ENCODE measurements around the gene FAM221B.

The FAM221B gene, protein sequence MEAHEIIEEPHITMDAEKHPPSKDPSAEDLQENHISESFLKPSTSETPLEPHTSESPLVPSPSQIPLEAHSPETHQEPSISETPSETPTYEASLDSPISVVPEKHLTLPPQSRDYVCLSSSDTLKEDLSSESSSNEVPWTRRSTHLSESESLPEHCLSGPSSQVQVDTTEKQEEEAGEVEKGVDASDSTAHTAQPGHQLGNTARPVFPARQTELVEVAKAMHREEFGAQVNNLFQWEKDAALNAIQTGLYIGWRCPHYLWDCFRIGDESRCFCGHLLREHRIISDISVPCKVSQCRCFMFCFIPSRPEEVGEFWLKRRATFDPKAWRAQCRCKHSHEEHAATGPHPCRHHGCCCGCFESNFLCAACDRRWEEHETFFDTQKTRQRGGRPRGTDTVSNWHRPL

DNA sequence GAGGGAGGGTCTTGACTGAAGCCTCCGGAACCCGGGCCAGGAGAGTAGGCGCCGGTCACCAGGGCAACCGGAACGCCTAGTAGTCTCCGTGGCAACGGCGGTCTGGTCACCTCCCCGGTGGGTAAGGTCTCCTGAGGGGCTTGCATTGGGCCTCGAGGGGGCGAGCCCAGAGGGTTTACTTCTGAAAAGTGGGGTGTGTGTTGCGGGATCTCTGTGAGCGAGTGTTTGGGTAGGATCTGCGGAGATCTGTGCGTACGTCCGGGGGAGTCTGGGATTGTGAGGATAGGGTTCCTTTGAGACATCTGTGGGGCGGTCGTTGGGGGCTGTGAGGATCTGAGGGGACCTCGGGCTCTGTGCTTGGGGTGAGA, at the start of gene FAM221B:
TSS of gene FAM221B (minus strand) at position 17 of the 368 bp plus-strand sequence. CDS start 2,571 bp downstream, outside the sequence.
- DNase-seq, result no peak

DNA sequence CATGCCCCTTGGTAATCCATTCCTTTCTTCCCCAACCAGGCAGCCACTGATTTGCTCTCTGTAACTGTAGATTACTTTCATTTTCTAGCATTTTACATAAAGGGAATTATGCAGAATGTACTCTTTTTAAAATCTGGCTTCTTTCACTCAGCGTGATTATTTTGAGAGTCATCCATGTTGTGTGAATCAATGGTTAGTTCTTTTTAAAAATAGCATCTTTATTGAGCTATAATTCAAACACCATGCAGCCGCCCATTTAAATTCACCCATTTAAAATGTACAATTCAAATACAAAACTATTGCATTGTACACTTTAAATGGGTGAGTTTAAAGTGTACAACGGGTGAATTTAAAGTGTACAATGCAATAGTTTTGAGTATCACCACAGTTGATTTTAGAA, 44.0 kb upstream of the FAM221B start:
- no peak for DNase-seq

DNA sequence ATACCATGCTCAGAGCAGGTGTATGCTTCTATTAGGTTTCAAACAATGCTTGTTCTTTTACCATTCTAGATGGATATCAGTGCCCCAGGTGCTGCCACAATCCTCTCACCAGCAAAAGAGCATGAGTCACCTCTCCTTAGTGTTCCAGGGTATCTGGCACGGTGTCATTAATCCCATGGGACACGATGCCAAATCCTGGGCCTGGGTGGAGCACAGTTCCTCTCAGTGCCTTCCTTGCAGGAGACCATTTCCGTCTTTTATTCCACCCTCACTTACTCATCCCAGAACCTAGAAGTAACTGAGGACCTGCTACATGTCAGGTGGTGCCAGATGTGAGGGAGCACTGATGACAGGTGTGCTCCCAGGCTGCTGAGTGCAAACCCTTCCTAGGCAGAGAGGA, 43.0 kb upstream of the FAM221B start:
- DNase-seq, result no peak

DNA sequence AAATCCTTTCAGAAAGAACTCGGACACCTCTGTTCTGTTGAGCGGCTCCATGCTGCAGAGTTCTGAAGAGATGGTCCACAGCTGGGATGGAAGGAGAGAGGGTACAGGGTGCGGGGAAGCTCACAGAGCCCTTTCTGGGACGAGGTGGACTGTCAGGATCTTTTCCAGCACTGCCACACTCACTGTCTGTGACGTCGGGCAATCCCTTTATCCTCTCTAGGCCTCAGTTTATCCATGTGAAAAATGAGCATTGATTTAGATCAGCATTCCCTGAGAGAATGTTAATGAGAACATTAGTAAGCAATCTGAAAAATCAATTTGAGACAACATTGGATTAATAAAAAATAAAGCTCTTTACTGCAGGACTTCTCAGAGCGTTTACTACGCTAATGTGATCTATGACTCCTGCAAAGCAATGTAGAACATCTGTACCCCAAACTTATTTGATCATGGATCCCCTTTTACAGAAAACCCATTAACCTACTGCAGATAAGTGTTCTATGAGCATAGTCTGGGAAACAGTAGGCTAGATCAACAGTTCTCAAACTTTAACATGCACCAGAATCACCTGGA, 41.9 kb upstream of the FAM221B start, which contains the start of gene OR13J1:
TSS of gene OR13J1 (minus strand) at position 51 of the 573 bp plus-strand sequence. CDS start at position 51, 0 bp downstream.
- DNase-seq, result no peak

DNA sequence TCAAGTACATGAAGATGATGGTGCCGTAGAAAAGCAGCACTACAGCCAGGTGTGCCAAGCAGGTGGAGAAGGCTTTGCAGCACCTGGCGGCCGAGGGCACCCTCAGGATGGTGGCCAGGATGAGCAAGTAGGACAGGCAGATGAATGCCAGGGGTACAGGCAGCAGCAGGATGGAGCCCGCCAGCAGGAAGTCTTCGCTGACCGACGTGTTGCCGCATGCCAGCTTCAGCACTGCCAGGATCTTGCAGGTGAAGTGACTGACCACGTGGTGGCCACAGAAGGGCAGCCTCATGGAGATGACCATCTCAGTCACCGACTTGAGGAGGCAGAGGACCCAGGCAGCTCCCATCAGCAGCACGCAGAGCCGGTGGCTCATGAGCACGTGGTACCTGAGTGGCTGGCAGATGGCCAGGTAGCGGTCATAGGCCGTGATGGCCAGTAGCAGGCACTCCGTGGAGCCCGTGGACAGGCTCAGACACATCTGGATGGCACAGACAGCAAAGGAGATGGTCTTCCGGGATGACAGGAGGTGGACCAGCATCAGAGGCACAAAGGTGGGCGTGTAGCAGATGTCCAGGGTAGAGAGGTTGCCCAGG, 41.2 kb upstream of the FAM221B start:
- DNase-seq, result no peak

DNA sequence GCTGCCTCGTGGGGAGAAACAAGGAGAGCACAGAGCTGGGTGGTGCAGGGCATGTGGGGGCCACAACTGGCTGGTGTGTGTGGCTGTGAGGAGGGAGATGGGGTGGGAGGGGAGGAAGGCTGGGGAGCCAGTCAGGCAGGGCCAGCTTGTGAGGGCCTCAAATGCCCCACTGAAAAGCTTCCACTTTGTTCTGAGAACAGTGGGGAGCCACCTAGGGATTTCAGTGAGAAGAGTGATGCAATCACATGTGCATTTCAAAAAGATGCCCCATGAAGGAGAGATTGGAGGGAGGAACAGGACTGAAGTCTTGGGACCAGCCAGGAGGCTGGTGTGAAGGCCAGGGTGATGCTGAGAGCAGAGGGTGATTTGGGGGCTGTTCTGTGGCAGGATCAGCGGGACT, 40.4 kb upstream of the FAM221B start:
- no peak for DNase-seq

DNA sequence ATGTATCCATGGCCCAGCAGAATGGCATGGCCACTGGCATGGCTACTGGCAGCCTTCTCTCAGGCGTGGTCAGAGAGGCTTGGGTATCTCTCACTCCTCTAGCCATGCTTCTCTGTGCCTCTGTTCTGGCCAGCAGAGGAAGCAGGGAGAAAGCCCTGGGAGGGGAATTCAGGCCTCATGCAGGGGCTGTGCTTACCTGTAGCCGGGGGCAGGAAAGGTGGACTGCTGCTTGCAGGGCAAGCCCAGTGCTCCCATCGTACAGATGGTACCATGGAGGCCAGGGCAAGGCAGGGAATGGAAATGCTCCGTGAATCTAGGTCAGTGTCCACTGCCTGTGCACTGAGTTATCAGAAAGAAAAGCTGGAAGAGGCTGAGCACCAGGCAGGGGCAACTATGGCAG, 39.0 kb upstream of the FAM221B start:
- no peak for DNase-seq

DNA sequence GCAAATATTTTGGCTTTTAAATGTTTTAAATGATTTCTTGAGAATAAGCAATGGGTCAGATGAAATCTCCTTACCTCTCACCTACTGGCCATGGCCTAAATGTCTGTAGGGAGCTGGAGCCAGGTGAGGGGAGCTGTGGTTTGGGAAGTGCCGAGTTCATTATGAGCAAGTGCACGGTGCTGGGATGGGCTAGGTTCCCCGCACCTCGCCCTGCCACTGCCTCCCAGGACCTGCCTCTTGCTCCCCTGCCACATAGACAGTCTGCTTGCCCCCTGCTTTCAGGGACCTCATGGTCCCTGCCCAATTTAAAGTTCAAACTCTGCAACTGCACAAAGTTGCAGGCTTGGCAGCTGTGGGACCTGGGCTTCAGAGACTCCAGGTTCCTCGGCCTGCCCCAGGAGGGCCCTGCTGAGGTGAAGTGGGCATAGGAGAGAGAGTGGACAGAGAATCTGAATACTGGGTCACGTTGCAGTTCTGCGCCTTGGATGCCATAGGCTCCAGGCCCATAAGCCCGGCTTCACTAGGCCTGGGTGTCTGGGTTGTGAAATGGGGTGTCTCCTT, 36.2 kb upstream of the FAM221B start:
- DNase-seq, result no peak

DNA sequence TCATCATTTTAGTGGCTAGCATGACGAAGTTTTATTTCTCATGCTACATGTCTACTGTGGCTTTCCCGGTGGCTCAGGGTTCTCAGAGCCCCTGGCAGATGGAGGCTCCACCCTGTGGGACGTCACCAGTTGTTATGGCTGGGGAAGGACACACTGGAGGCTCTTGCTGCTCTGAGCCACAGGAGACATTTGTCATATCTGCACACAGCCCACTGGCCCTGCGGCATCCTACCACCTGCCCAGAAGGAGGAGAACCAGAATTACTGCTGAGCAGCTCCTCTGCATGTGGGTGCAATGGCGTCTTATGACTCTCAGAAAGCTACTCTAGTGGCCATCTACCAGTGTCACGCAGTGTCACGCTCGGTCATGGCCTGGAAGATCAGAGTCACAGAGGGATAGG, 35.1 kb upstream of the FAM221B start:
- DNase-seq, result no peak

DNA sequence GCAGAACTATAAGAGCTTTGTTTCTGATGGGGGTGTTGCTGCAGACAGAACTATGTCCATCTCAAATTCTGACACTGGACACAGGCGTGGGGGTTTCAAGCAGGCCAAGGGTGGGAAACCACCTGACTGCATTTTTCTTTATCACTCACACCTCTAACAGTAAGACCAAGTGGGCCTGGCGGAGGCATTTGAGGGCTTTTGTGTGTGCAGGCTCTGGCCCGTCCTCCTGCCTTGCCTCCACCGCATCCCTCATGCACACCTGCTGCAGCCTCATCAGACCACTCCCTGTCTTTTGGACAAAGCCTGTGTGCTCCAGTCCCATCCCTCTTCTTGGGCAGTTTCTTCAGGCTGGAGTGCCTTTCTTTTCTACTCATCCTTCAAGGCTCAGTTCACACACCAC, 33.8 kb upstream of the FAM221B start:
- no peak for DNase-seq

DNA sequence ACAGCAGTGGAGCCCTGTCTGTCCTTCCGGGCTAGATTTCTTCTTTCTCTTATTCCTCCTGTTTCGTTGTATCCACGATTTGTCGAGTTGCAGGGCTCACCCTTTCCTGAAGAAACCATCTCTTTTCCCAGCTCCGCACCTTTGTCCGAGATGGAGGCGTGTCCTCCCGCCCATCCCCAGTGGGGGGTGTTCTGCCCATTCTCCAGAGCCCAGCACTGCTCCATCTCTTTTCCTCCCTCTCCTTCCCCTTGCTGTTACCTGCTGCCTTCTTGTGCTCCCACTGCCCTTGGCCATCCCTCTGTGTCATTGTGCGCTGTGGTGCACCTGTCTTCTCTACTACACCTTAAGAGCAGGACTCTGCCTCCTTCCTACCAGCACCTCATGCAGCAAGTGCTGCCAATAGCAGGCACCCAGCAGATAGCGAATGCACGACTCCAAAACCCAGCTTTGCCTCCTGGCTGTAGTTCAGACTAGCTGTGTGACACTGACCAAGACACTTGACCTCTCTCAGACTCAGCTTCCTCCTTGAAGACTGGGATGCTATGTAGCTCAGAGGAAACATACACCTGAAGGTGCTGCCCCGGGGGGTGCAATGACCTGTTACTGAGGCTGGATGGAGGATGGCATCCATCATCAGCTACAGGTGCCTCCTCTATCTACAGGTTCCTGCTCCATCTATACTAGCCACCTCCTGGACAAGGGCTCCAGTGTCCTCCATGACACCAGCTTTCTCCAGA, 32.8 kb upstream of the FAM221B start:
- no peak for DNase-seq

DNA sequence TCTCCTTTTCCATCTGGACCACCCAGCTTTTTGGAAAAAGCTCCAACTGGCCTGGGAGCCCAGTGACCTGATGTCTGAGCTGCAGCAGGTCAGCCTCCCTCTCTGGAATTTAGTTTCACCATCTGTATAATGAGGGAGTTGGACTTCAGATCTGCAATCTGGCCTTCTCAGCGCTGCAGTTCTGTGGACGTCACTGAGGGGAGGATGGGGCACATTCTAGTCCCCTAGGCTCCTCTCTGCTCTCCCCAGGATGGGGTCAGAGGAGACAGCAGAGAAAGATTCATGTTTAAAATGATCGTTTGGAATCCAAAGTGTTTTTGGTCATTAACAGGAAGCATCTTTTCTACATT, 31.4 kb upstream of the FAM221B start:
- no peak for DNase-seq

DNA sequence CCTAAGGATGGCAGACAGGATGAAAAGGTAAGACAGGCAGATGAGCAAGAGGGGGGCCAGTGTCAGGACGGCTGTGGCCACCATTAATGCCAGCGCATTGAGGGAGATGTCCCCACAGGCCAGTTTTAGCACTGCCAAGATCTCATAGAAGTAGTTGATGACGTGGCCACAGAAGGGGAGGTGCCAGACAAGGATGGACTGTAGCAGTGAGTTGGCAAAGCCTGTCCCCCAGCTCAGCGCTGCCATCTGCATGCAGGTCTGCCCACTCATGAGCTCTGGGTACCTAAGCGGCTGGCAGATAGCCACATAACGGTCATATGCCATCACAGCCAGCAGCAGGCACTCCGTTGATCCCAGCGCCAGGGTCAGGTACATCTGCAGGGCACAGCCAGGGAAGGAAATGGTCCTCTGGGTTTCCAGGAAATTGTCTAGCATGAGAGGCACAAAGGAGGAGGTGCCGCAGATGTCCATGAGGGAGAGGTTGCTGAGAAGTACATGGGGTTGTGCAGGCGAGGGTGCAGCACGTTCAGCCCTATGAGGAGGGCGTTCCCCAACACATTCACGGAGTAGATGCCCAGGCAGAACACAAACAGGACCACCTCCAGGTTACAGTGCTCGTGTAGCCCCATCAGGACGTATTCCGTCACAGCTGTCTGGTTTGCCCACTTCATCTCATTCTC, 30.9 kb upstream of the FAM221B start:
- DNase-seq, result no peak

DNA sequence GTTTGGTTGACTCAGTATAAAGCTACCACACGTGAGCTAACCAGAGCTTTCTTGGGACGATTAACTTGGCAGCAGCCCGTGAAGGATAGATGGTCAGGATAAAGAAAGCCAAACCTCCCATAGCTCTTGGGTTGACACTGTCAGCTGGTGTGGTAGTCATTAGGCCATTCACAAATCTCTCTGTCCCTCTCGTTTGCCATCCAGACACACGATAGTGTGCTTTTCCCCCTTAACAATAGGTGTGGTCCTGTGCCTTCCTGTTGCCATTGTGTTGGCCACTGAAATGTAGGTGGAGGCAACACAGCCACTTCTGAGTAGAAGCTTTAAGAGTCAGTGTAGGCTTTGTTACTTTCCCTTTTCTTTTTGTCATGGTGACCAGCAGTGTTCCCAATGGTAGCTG, 29.9 kb upstream of the FAM221B start:
- DNase-seq, result no peak

DNA sequence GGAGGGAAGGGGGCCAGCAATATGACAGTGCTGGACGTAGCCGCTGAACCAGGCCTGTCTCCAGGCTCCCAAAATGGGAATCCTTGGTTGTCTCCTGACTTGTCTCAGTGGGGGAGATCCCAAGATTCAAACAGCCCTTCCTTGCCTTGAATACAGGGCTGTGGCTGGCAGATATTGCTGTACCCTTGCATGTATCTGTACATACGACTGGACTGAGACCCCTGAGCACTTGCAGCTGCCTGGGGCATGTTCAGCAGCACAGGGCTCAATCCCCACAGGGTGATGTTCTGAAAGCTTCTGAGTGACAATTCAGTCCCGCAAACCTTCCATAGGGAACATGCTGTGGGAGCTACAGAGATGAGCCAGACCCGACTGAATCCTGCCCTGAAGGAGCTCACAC, 28.4 kb upstream of the FAM221B start:
- DNase-seq, result no peak

DNA sequence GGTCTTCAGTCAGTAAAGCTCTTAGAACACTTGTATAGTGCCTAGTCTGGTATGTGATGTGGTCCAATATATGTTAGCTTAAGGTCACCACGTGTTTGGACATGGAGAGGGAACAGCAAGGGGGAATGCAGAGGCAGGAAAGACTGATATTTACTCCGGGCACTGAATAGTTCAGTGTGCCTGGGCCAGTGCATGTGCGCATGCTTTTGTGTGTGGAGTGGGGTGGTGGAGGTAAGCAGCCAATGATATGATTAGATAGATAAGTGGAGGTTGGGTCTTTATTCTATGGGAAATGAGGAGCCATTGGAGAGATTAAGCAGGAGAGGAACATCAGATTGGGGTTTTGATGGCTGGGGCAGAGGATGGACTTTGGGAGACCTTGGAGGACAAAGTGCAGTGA, 27.7 kb upstream of the FAM221B start:
- DNase-seq, result no peak

DNA sequence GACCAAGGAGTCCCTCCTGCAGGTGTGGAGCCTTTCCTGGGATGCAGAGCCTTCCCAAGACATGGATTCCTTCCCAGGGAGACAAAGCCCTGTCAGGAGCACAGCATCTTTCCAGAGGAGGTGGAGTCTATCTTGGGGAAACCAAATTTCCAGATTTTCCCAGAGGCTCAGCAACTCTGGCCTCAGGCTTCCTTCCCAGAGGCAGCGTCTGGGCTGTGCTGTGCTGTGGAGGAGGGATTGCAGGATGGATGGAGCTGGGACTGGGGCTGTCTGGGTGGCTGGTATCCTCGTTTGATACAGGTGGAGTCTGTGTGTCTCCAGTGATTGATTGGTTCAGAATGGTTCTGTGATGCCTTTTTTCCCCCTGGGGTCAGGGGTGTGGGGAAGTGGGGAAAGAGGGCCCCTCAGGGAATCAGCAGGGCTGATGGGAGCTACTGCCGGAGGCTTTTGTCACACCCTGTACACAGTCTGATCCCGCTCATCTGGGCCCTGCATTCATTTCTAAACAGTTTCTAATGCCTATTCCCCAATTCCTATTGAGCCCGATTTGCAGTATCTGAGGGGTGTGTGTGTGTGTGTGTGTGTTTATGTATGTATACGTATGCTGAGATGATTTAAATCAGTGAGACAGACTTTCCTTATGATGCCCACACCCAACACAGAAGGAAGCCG, 25.7 kb upstream of the FAM221B start:
- no peak for DNase-seq

DNA sequence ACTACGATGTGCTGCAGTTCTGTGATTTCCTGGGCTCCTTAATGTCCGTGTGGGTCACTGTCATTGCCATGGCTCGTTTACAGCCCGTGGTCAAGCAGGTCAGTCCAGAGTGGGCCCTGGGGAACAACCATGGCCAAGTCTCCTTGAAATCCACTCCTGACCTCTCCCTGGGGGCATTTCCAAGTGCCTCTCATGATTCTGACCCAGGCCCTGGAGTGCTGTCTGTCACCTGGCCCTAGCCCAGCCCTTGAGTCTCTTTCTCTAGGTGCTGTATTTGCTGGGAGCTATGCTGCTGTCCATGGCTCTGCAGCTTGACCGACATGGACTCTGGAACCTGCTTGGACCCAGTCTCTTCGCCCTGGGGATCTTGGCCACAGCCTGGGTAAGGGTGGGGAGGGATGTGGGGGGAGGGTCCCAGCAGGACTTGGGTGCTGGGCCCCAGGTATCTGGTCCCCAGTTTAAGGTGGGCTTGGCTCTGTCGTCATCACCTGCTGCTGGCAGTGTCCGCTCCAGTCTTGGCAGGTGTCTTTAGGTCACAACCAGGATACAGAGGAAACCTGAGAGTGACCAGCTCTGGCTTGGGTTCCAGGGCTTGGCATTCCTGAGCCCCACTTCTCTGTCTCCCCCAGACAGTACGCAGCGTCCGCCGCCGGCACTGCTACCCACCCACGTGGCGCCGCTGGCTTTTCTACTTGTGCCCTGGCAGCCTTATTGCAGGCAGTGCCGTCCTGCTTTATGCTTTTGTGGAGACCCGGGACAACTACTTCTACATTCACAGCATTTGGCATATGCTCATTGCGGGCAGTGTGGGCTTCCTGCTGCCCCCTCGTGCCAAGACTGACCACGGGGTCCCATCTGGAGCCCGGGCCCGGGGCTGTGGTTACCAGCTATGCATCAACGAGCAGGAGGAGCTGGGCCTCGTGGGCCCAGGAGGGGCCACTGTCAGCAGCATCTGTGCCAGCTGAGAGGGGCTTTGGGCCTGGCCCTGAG, 24.6 kb upstream of the FAM221B start:
- DNase-seq, result no peak

DNA sequence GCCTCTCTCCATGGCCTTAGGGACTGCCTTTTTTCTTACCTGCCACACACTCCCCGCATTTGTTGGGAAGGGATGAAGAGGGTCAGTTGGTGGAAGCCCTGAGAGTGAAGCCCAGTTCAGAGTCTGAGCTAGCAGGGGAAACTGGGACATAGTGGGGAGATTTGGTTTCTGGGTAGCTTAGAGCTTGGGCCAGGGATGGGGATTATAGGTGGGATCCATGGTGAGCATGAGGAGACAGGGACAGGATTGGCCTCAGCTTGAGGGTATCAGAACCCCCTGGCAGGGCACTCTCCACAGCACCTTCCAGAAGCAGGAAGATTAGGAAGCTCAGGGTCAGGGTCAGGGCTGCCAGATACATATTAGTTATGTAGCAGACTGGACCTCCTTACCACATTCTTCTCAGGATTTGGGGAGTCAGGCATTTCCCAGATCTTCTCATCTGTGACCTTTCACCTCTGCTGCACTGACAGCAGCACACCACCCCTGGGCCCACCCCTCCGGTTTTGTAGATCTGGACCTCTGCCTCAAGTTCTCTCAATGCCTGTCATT, 23.8 kb upstream of the FAM221B start:
- DNase-seq, result no peak

DNA sequence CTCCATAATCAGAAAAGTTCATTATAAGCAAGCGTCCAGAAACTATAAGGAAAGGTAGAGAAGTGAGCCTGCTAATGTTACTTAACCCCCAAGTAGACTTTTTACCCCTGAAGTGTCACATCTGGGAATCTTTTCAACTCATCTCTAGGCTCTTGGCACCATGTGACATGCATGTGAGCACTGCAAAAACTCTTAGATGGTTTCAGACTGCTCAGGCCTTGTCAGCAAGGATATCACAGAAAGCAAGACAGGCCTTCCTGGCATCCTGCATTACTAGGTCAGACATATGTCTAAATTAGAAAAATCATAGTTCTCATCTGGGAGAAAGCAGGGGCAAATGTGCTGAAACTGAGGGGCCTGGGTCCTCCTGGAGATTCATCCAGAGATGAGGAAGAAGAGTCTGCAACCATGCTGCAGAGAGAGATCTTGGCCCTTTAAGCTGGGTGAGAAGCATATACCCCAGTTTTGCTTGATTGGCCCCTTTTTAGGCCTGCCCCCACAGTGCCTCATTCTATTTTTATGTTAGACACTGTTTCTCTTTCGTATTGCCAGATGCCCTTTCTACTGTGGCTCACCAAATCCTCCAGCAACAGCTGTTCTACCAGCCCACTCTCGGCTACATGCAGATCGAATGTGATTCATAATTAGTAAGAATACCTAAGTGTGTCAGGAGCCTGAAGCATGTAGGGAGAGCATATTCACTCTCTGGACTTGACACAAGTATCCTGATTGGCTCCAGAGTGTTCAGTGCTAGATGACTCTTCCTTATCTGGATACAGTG, 19.4 kb upstream of the FAM221B start:
- no peak for DNase-seq

Data from NCI-H510A treated with DMSO at 0.1 percent for 48 hours (cell line).